Measurements from ENCODE around the gene HDGF. TPM values are rescaled to one million over a fixed set of nuclear protein-coding genes. Genes with fewer than 3 reads are reported as not detected.
A peak's percentile ranks its signal among the peaks of the same experiment; 100 is the strongest.

Gene HDGF
- total and polyA plus RNA-seq, 10 donors: 48.8 to 143 (median 95.6) TPM

GRCh38 chr1:156751757-156752481 lies 444 bp upstream of the HDGF start:
- Histone ChIP-seq H3K36me3 (no peaks in the 10 kb centered on the region), H3K27ac (peak overlapping the region; percentile 87 to 97 (median 94)), H3K4me1 (peaks cover 43 to 76% (median 52%) of the 10 kb centered on the region in 6 donors), H3K4me3 (peak overlapping the region; percentile 47 to 99 (median 94)), H3K9me3 (no peaks in the 10 kb centered on the region), H3K27me3 (replicated peaks in 1 of 7) (no peaks in the 10 kb centered on the region)
- TF ChIP-seq CTCF (IDR thresholded peaks at IDR 0.05 in 8 of 11, conservative IDR thresholded peaks at IDR 0.05 in 3 of 11) (peak in 4 of 11 experiments; percentile 26 to 56 (median 45)), POLR2AphosphoS5 (IDR thresholded peaks at IDR 0.05) (peak; percentile 89 to 95 (median 93)), POLR2A (IDR thresholded peaks at IDR 0.05) (peak in 2 of 3 donors; percentile 41 to 58)
- peak; percentile 100 for DNase-seq
- intact Hi-C loops (cut with DNase I; ENCODE audit: low total_unique reads): no loop called here
- WGBS, 5 donors: 0% methylated on average over 32 to 68 of the region's 68 CpGs

- Histone ChIP-seq H3K36me3 (no peaks in the 10 kb centered on the region), H3K4me3 (peak overlapping the region; percentile 47 to 99 (median 94)), H3K9me3 (no peaks in the 10 kb centered on the region), H3K27ac (peak overlapping the region; percentile 87 to 97 (median 94)), H3K27me3 (replicated peaks in 1 of 7) (no peaks in the 10 kb centered on the region), H3K4me1 (peaks cover 51 to 86% (median 62%) of the 10 kb centered on the region in 6 donors)
- WGBS, 5 donors: 0 to 1% (median 1%) methylated on average over 32 to 64 of the region's 64 CpGs
- intact Hi-C loops (cut with DNase I; ENCODE audit: low total_unique reads): no loop called here
- peak in 5 of 11 experiments; percentile 3 to 42 (median 18) for TF ChIP-seq CTCF (IDR thresholded peaks at IDR 0.05 in 8 of 11, conservative IDR thresholded peaks at IDR 0.05 in 3 of 11)
- peak in 2 of 3 donors; percentile 1 to 51 for TF ChIP-seq POLR2AphosphoS5 (IDR thresholded peaks at IDR 0.05)
- TF ChIP-seq POLR2A (IDR thresholded peaks at IDR 0.05): no peak
- peak; percentile 92 for DNase-seq
These were observed 594 bp downstream of the HDGF start for GRCh38 chr1:156750711-156751450.

- H3K36me3 ChIP-seq: peaks cover 0 to 4% (median under 1%) of the 10 kb centered on the region in 6 donors
- 0 to 2% (median 0%) methylated on average over 5 of the region's 5 CpGs for WGBS, 5 donors
- no peaks in the 10 kb centered on the region for H3K9me3 ChIP-seq
- intact Hi-C loops (cut with DNase I; ENCODE audit: low total_unique reads): no loop called here
- no peak for TF ChIP-seq CTCF (IDR thresholded peaks at IDR 0.05 in 8 of 11, conservative IDR thresholded peaks at IDR 0.05 in 3 of 11)
- no peak for TF ChIP-seq POLR2A (IDR thresholded peaks at IDR 0.05)
- TF ChIP-seq POLR2AphosphoS5 (IDR thresholded peaks at IDR 0.05): no peak
- DNase-seq: no peak
- H3K4me1 ChIP-seq: peaks cover 51 to 87% (median 69%) of the 10 kb centered on the region in 6 donors
- H3K4me3 ChIP-seq: peak overlapping the region; percentile 47 to 99 (median 94)
- no peaks in the 10 kb centered on the region for H3K27me3 ChIP-seq (replicated peaks in 1 of 7)
- H3K27ac ChIP-seq: peak overlapping the region; percentile 87 to 97 (median 94)
These were observed 1.2 kb downstream of the HDGF start for GRCh38 chr1:156750191-156750672.

Data from spleen (tissue), 11 donors.